SK-N-MC (cell line): ENCODE results near the gene NCOA5.

ENCODE experiments used
- DNase-seq: peaks from one replicate; pipeline ENCODE4 v3.0.0-alpha.2; 2011; ENCODE audit warnings: low read depth, low spot score
- H3K27ac ChIP-seq: fragments of 200-600 bp; sonication (generic); 2 replicates; pipeline ENCODE4 v1.5.1; 2016; ENCODE audit warnings: mixed run types
- H3K36me3 ChIP-seq: fragments of 200-600 bp; sonication (generic); 2 replicates; pipeline ENCODE4 v1.6.1; 2017; ENCODE audit warnings: antibody characterized with exemption, low read length, mixed read lengths; ENCODE audit not compliant: insufficient read depth
- H3K4me3 ChIP-seq: fragments of 200-600 bp; sonication (generic); 2 replicates; pipeline ENCODE4 v1.5.1; 2016
- H3K9ac ChIP-seq: fragments of 200-600 bp; sonication (generic); 2 replicates; pipeline ENCODE4 v1.8.0; 2017; ENCODE audit warnings: mixed run types, mixed read lengths; ENCODE audit not compliant: insufficient read length
- H3K9me3 ChIP-seq: fragments of 200-600 bp; sonication (generic); 2 replicates; pipeline ENCODE4 v1.6.1; 2017; ENCODE audit warnings: low read depth, mild to moderate bottlenecking, antibody characterized with exemption, low read length, moderate library complexity, mixed read lengths
- EZH2 ChIP-seq: fragments of 200-600 bp; sonication (generic); IDR thresholded peaks from one replicate; pipeline ENCODE4 v1.6.1; 2017; ENCODE audit warnings: antibody characterized with exemption
- FOXP2 ChIP-seq: optimal IDR thresholded peaks from 2 replicates; pipeline ENCODE3; 2011; ENCODE audit warnings: mild to moderate bottlenecking, moderate library complexity; ENCODE audit not compliant: insufficient read depth; ENCODE audit errors: extremely low read length, control extremely low read depth
- POLR2AphosphoS5 ChIP-seq: IDR thresholded peaks from 2 replicates; pipeline ENCODE4 v1.6.1; 2012; ENCODE audit warnings: mild to moderate bottlenecking, low read depth, low read length, borderline replicate concordance

NCOA5 gene

DNA sequence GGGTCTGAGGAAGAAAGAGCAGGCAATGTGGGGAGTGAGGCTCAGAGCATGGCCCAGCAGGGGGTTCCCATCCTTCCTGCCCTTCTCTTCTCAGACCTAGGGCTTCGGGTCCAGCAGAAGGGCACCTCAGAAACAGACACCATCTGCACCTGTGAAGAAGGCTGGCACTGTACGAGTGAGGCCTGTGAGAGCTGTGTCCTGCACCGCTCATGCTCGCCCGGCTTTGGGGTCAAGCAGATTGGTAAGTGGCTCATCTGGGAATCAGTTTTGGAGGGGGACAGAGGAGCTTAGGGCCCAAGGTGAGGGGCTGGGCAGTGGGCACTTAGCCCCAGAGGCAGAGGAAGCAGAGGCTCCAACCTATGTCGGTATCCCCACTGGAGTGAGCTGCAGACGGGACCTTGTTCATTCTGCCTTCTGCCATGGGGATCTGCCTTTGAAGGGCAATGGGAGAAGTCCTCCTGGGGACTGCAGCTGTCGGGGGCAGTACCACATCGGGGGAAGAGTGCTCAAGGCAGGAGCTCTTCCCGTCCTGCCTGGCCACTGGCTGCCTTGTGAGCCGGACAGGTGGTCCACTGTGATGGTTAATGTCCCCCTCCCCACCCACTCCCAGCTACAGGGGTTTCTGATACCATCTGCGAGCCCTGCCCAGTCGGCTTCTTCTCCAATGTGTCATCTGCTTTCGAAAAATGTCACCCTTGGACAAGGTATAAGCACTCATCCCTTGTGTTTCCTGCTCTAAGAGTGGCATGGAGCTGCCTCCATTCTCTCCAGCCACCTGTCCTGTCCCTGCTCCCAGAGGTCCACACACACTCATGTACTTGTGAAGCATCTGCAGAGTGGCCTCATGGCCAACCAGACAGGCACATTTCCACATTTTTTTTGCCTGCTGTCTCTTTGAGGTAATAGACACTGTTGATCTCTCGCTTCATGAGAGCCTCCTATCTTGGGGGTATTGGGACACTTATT is 33.0 kb upstream of the NCOA5 start:
- Histone ChIP-seq H3K9me3 (no peaks in the 10 kb centered on the region), H3K4me3 (no peak overlapping the region), H3K27ac (no peak overlapping the region), H3K36me3 (no peaks in the 10 kb centered on the region), H3K9ac (no peak overlapping the region)
- no peak for TF ChIP-seq FOXP2
- no peak for TF ChIP-seq POLR2AphosphoS5
- no peak for TF ChIP-seq EZH2
- no peak for DNase-seq

DNA sequence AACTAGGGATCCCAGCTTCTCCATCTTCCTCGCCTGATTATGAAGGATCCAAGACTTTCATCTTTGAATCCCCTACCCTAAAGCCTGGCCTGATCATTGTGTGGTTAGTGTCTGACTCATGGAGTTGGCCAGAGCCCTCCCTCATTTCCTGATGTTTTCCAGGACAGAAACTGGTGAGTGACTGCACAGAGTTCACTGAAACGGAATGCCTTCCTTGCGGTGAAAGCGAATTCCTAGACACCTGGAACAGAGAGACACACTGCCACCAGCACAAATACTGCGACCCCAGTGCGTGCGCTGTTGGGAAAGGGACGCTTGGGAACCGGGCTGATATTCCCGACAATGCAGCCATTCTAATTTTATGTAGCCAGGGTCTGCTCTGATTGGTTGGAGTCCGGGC is 32.3 kb upstream of the NCOA5 start:
- no peak overlapping the region for H3K27ac ChIP-seq
- no peak for DNase-seq
- TF ChIP-seq POLR2AphosphoS5 = no peak
- no peak overlapping the region for H3K4me3 ChIP-seq
- no peaks in the 10 kb centered on the region for H3K36me3 ChIP-seq
- no peak overlapping the region for H3K9ac ChIP-seq
- no peaks in the 10 kb centered on the region for H3K9me3 ChIP-seq

DNA sequence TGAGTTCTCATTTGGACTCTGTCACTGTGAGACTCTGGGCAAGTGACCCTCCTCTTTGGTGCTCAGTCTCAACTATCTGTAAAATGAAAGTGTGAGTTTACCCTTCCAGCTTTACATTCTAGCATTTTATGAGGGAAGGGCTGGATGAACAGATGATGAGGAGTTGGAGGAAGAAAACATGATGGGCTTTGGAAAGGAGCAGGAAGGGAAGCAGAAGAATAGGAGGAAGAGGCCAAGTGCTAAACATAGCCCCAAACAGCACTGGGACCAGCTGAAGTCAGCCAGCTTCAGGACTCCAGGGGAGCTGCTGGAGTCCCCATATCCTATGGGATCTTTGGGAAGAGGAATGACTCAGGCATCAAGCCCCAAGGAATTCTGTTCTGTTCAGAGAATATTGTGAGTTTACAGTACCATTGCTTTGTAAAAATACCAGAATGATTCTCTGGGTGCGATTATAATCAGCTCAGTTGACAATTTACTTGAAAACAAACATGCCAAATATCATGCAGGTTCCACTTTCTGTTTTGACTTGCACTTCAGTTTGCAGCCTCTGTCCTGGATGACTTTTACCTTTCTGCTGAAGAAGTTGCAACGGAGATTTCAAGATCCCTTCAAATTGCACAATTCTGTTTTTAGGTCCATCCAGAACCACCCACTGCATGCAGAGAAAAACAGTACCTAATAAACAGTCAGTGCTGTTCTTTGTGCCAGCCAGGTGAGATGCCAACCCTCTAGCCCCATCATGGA is 31.6 kb upstream of the NCOA5 start:
- H3K36me3 ChIP-seq = no peaks in the 10 kb centered on the region
- H3K9me3 ChIP-seq = no peaks in the 10 kb centered on the region
- H3K4me3 ChIP-seq = no peak overlapping the region
- H3K27ac ChIP-seq = no peak overlapping the region
- TF ChIP-seq EZH2 (no peak), FOXP2 (no peak), POLR2AphosphoS5 (no peak)
- H3K9ac ChIP-seq = no peak overlapping the region
- no peak for DNase-seq

DNA sequence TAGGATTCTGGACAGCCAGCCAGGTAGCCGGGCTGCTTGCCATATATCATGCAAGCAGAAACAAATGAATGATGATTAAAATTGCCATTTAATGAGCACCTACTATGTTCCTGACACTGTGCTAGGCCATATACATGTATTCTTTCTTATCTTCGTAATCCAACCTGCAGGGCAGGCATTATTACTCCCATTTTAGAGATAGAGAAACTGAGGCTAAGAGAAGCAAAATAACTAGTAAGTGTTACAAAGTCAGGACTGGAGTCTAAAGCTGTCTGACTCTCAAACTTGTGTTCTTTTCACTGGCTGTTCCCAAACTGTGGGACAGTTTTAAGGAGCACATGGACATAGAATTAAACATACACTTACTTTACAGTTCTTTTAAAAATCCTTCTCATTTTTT is 30.4 kb upstream of the NCOA5 start:
- Histone ChIP-seq H3K9me3 (no peaks in the 10 kb centered on the region), H3K27ac (no peak overlapping the region), H3K4me3 (no peak overlapping the region), H3K36me3 (no peaks in the 10 kb centered on the region), H3K9ac (no peak overlapping the region)
- DNase-seq = no peak
- TF ChIP-seq EZH2 (no peak), POLR2AphosphoS5 (no peak), FOXP2 (no peak)

DNA sequence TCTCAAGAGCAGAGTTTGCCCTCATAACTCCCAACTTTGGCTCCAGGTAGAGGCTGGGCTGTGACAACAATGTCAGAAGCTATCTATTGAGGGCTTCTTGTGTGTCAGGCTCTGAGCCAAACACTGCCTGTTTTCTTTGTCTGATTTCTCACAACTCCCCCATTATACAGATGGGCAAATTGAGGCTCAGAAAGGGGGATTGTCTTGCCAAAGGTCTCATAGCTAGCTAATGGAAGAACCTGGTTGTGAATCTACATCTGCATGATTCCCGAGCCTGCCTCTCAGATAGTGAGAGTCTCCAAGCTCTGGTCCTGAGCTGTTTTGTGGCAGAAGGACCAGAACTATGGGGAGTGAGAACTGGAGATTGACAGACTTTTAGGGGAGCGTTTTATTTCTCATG is 29.8 kb upstream of the NCOA5 start:
- H3K36me3 ChIP-seq = no peaks in the 10 kb centered on the region
- H3K9ac ChIP-seq = no peak overlapping the region
- DNase-seq = no peak
- no peak overlapping the region for H3K27ac ChIP-seq
- TF ChIP-seq FOXP2 (no peak), EZH2 (no peak), POLR2AphosphoS5 (no peak)
- no peak overlapping the region for H3K4me3 ChIP-seq
- H3K9me3 ChIP-seq = no peaks in the 10 kb centered on the region

DNA sequence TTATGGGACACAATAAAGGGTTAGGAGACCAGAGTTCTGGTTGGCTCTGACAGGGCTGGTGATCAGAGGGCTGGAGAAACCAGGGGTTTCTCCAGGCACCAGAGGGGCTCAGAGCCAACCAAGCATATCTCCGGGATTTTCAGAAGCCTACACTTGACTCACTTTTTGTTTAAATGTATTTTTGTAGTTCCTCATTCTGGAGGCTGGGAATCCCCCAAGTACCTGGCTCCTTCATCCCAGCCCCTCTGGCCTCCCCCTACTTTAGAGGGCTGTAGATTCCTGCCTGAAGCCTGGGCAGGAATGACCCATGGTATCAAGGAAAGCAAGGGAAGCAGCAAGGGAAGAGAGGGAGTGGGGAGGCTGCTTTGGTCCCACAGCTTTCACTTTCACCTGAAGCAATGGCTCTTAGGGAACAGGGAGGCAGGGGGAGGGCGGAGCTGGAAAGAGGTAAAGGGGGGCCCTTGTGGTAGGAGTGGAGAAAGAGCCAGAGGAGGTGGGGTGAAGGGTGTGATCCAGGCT is 29.3 kb upstream of the NCOA5 start:
- H3K4me3 ChIP-seq = no peak overlapping the region

DNA sequence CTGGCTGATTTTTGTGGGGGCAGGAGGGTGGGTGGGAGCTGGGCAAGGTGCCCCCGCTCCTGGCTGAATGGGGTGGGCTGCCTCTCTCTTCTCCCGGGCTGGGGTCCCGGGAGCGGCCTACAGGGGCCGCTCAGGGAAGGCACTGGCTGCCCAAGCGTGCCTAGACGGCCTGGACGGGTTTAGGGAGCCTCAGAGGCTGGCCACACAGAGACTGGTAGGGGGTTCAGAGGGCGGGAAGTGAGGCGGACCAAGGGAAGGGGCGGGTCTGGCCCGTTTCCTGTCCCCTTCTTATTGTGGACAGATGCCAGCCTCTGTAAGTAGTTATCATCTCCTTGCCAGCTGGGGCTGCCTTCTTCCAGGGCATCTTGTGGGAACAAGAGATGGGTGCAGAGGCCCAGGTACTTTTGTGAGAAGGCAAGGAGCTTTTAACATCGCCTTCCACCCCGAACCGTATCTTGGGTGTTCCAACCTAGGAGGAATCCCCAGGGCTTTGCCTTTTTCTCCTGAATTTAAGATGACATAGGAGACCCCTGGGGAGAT is 28.8 kb upstream of the NCOA5 start:
- TF ChIP-seq POLR2AphosphoS5 (no peak), EZH2 (no peak), FOXP2 (no peak)
- H3K9ac ChIP-seq = no peak overlapping the region
- H3K9me3 ChIP-seq = no peaks in the 10 kb centered on the region
- H3K27ac ChIP-seq = no peak overlapping the region
- DNase-seq = no peak
- peak overlapping the region; percentile 73 for H3K4me3 ChIP-seq
- no peaks in the 10 kb centered on the region for H3K36me3 ChIP-seq

More for the DNA sequence above, 29.3 kb upstream of the NCOA5 start:
- H3K27ac ChIP-seq = no peak overlapping the region
- no peak overlapping the region for H3K9ac ChIP-seq
- DNase-seq = no peak
- H3K9me3 ChIP-seq = no peaks in the 10 kb centered on the region
- no peaks in the 10 kb centered on the region for H3K36me3 ChIP-seq
- no peak for TF ChIP-seq POLR2AphosphoS5
- TF ChIP-seq FOXP2 = no peak
- no peak for TF ChIP-seq EZH2

DNA sequence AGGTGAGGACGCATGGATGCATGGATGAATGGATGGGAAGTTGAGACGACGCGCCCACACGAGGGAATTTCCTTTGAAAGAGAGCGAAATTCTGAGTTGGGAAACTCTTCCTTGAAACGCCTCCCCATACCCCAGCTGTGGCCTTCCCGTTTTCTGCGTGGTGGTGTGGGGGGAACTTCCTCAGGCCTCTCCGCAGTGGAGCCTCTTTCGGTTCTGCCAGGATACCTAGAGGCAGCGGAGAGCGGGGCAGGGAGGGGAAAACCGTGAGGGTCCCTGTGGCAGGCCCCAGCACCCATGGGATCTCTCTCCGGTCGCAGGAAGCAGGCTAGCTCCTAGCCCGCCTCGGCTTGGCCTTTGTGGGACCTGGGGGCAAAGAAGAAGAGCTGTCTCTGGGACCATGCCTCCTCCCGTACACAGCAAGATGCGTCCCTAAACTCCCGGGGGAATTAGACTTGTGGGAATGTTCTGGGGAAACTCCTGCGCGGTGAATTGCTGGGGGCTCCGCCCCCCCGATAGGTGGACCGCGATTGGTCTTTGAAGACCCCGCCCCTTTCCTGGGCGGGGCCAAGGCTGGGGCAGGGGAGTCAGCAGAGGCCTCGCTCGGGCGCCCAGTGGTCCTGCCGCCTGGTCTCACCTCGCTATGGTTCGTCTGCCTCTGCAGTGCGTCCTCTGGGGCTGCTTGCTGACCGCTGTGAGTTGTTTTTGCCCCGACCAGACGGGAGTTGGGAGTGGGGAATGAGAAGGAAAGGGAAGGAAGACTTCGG is 28.1 kb upstream of the NCOA5 start, which contains the start of gene CD40:
Gene CD40, plus strand, starts transcription at position 611 of the 764 bp plus-strand sequence. Its CDS starts 30 bp downstream, at position 641.
- H3K36me3 ChIP-seq = no peaks in the 10 kb centered on the region
- no peak within 1 kb of the TSS for H3K27ac ChIP-seq
- peak; percentile 39 for DNase-seq
- no peaks in the 10 kb centered on the region for H3K9me3 ChIP-seq
- H3K9ac ChIP-seq = no peak within 1 kb of the TSS
- TF ChIP-seq FOXP2 (no peak), POLR2AphosphoS5 (no peak), EZH2 (no peak)
- peak within 1 kb of the TSS; percentile 73 for H3K4me3 ChIP-seq
